DMS114 treated with DMSO at 0.1 percent for 48 hours (cell line): ENCODE data around the gene SMPD2.
"Not testable (repeated sequence)": the region's sequence is repeated elsewhere in the genome, so short reads cannot be mapped to it uniquely, and the experiment has no call there.

Experiments used
- DNase-seq: peaks from one replicate; lab custom pipeline; 2025; ENCODE audit not compliant: unreplicated experiment; lab: John Stamatoyannopoulos, UW

SMPD2 gene

GRCh38 chr6:109460161-109460829 is 19.8 kb downstream of the SMPD2 start:
- DNase-seq: no peak

GRCh38 chr6:109461205-109461604 is 20.7 kb downstream of the SMPD2 start:
- not testable (repeated sequence) for DNase-seq

DNA sequence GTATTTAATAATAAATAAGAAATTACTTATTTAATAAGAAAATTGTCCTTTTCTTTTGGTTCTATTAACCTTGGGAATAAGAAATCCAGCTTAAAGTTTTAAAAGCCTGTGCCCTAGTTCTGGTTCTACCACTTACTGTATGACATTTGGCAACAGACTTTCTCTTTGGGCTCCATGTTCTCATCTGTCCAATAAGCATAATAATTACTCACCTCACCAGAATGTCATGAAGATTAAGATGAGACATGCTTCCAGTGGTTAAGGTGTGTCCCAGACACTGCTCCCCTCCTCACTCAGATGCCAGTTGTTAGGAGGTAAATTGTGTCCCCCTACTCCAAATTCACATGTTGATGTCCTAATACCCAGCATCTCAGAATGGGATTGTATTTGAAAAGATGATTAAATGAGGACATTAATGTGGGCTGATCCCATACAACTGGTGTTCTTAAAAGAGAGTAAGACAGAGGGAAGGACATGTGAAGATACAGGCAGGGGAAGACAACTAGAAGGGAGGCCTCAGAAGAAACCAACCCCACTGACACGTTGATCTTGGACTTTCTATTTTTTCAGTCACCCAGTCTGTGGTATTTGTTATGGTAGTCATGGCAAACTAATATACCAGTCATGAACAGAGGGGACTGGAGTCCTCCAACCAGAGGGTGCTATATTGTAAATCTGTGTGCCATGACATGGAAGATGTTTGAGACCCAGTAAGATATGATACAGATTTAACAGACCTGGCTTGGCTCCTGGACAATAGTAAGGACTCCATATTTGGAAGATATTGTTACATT is 21.4 kb downstream of the SMPD2 start:
- DNase-seq: no peak

- no peak for DNase-seq
Observed at GRCh38 chr6:109465772-109466171, 25.2 kb downstream of the SMPD2 start.

- DNase-seq: no peak
Observed at GRCh38 chr6:109466212-109466923, 25.8 kb downstream of the SMPD2 start.

- no peak for DNase-seq
Observed at GRCh38 chr6:109467696-109468095, 27.2 kb downstream of the SMPD2 start.

DNA sequence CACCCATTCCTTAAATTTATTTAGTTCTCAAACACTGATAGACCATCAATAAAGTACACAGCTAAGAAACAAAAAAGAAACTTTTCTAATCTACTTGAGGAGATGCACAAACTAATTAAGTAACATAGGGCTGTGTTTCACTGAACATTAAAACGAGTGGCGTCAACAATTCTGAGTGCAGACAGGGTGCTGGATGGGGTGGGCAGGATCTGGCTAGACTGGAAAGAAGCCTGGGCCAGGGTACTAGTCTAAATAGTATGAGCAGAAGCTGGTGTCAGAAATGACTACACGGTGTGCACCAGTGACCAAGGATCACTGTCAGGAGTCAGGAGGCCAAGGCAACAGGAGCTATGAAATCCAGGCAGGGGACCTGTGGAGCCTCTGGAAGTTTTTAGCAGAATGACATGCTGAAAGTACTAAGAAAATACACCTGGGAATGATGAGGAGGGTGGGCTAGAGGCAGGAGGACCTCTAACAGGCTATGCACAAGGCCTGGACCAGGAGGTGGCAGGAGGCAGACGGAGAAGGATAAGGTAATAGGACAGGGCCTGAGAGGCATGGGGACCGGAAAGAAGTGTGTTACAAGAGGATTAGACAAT is 29.2 kb downstream of the SMPD2 start:
- DNase-seq: no peak

DNA sequence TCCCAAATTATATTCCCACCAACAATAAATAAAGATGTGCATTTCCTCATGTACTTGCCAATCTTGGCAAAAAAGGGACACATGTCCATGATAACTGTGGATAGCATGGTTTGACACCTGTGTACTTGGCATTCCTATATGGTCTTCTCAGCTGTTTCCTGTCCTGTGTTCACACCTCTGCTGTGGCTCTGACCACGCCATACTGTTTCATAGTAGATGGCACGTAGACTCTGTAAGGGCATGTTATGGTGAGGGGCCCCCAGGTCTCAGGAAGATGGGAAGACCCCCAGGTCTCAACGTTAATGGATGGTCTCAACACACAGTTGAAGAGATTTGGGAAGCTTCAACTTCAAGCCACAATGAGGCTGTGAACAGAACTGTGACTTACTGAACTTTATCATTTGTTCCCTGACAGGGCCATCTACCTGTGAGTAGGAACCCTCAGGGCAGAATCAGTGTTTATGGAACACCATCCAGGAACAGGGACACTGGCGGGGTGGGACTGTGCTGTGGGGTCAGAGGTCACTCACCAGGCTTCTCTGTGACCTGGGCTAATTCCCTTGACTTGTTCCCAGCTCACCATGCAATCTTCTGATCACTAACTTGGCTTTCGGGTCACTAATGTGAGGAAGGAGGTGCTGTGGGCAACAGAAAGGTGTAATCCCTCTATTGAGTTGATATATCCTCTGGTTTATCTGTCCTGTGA is 30.7 kb downstream of the SMPD2 start:
- DNase-seq: no peak

DNA sequence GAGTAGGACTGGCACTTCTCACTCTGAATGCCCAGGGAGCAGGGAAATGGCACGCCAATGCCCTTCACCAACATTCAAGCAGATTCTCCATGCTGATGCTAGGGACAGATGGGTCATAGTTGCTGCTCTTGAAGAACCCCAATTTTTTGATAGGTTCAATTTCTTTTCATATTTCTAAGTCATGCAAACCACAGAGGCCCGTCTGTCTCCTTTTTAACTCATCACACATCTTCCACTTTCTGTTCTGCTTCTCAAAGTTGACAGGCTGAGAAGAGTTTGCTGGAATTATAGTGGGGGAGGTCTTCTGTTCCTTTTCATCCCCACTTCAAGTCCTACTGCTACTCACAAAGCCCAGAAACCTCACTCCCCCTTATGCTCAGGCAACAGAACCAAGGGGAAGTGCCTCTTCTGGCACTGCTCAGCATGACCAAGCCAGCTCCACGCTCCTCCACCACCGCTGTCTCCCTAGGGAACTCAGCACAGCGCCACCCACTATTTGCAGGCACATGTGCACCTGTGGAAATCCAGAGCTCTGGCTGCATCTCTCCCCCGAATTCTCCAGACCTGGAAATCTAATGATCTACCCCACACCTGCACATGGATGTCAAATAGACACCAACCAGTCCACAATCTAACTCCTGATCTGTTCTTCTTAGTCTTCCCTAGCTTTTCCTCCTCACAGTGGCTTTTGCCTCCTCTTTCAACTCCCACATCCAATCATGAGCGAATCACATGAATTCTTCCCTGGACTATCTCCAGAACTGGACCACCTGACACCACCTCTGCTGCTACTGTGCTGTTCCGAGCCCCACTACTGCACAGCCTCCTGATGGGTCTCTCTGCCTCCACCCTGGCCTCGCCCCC is 31.8 kb downstream of the SMPD2 start:
- no peak for DNase-seq

GRCh38 chr6:109473120-109473519 is 32.6 kb downstream of the SMPD2 start:
- DNase-seq: no peak

- DNase-seq: no peak
Observed at GRCh38 chr6:109474995-109475394, 34.5 kb downstream of the SMPD2 start.

DNA sequence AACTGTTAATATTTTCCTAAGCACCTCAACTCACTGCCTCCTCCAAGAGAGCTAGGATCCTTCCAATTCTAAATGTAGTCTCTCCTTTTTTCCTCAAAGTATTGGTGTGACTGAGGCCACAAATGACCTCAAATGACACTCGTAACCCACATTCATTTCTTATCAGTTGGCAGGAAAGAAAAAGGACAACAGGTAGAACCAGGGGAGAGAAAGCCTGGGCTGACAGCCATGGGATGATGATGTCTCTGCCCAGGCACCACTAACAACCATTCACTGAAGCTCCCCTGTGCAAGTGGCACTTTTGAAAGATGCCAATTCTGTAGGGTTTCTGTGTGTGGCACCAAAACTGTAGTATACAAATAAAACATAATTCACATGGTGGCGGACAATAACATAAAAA is 35.1 kb downstream of the SMPD2 start:
- no peak for DNase-seq

- DNase-seq: no peak
Observed at GRCh38 chr6:109477184-109477583, 36.7 kb downstream of the SMPD2 start.

DNA sequence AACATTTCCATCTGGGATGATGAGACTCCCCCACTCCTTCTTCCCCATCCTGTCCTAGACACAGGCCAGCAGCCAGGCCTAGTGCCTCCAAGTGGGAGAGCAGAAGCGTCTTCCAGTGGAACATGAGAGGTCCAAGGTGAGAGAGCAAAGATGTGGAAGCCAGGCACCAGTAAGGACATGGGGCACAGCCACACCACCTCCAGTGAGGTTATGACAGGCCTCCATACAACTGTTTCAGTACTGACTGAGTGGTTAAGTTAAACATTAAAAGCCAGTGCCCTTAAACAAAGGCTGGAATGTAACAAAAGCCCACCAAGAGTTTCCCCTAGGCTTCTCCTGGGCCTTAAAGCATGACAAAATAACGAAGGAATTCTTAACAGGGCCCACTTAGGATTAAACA is 37.2 kb downstream of the SMPD2 start:
- DNase-seq: no peak

GRCh38 chr6:109478222-109478805 is 37.8 kb downstream of the SMPD2 start:
- no peak for DNase-seq

GRCh38 chr6:109478841-109479624 is 38.5 kb downstream of the SMPD2 start:
- no peak for DNase-seq

- no peak for DNase-seq
Observed at GRCh38 chr6:109480993-109481480, 40.5 kb downstream of the SMPD2 start.

- peak; percentile 66 for DNase-seq
Observed at GRCh38 chr6:109482905-109483734, 42.6 kb downstream of the SMPD2 start, which contains the start of gene ZBTB24. Gene ZBTB24 (minus strand): TSS chr6:109483219. CDS start chr6:109482026, 1,193 bp downstream.
